Esophagus mucosa (tissue), 1 donor: ENCODE data around the gene CFAP97. TPM values are rescaled to one million over a fixed set of nuclear protein-coding genes. Genes with fewer than 3 reads are reported as not detected.
"Not testable (repeated sequence)": the region's sequence is repeated elsewhere in the genome, so short reads cannot be mapped to it uniquely, and the experiment has no call there.

Experiments
- ATAC-seq: fragments of 200-7000 bp; cut with Tn5 transposase; one replicate; pipeline ENCODE4 v1.9.1; 2020
- total RNA-seq: library from RNA; stranded (reverse); gene quantifications from one replicate; pipeline ENCODE4 v1.2.4, GENCODE V29; 2023
- donor health status: DM: yes; HTN: yes; CAD: no.

CFAP97 gene
- total RNA-seq, 1 donor from 2014 or later: 23.7 TPM

DNA sequence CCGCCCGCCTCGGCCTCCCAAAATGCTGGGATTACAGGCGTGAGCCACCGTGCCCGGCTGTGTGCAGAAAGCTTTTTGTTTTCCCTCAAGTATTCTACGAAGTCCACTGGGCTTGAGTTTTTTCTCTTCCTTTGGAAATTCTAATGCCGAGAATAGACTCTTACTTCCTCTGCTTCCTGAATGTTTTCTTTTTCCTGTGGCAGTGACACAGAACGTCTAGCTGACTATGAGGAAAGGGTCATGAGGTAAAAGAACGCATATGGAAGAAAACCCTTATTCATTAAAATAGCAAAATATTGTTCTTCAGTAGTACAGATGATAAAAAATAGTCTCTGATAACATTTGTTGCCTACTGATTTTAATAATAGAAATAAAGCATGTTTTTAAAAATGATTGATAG is 65.6 kb downstream of the CFAP97 start:
- ATAC-seq: no peak

- ATAC-seq: no peak
Observed at GRCh38 chr4:185137233-185137925, 66.4 kb downstream of the CFAP97 start.

DNA sequence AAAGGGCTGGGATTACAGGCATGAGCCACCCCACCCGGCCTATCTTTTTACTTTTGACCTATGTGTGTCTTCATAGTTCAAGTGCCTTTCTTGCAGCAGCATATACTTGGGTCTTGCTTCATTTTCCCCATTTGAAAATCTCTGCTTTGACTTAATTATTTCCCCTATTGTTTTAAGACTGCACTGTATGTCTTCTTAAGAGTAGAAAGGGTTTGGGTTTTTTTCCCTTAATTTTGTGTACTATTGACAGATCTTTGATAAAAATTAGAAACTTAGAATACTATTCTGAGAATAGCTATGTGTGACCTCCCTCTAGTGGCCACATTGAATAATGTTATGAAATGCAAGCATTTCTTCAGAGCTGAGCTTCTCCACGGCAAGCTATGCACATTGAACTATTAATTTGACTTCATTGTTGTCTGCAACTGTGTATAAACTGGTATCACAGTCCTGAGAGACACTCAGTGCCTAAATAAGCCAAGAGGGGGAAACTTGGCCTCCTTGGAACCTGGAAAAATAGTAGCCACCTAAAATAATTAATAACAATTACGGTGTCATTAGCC is 69.4 kb downstream of the CFAP97 start:
- ATAC-seq: peak; percentile 60

DNA sequence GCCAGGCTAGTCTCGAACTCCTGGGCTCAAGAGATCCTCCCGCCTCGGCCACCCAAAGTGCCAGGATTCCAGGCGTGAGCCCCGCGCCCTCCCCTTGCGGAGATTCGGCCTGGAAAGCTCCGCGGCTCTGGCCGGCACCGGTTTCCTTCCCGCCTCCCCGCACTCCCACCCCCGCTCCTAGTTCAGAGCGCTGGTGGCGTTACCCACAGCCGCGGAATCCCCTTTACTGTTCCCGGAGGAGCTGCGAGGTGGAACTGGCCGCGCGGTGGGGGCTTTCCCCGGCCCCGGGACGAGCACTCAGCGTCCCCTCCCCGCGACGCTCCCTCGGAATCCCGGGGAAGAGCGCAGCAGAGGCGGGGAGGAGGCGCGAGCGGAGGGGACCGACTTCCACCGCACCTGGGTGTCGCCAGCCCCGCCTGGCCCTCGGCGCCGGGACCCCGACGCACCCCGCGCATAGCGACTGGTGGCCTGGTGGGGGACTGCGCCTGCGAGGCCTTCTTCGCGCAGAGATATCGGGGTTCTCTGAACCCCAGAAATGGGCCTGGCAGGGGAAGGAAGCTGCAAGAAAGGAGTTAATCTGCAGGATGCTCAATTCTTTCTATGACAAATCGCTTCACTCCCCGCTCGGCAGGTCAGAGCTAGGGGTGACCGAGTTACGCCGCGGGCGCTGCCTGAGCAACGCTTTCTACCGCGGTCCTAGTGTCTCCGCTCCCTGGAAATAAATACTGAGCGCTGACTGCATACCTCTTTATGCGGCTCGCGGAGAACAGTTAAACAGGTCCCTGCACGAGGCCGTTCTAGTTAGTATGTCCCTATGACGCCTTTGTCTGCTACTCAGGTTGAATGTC is 75.3 kb downstream of the CFAP97 start:
- peak; percentile 61 for ATAC-seq

DNA sequence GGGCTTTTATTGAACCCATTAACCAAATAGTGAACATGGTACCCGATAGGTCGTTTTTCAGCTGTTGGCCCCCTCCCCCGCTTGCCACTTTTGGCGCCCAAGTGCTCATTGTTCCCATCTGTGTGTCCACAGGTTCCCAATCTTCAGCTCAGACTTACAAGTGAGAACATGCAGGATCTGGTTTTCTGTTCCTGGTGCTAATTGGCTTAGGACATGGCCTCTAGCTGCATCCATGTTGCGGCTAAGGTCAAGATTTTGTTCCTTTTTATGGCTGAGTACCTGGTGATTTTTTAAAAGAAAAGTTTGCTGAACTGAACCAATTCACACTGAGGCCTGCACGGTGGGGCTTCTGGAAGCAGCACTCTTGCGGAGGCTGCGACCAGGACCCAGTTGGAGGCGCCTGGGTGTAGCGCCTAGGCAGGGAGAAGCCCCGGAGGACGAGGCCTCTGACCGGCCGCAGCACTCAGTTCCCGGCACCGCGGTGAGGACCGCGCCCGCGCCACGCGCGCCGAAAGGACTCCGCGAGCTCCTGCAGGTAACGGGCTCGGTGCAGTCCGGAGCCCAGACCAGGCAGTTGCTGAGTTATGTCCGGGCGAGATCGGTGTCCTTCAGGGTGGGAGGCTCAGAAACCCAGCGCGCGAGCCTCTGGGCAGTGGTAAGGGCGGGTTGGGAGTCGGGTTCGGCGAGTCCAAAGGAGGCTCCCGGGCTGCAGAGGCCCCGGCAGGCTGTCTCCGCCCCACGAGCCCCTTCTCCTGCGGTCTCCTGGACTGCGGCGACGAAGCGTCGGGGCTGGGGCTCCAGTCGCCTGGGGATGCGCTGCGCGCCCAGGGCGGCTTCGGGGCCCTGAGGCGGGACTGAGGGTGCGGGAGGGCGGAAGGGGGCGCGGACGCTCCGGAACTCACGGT is 76.5 kb downstream of the CFAP97 start:
- ATAC-seq: peak; percentile 54

GRCh38 chr4:185124006-185124405 is 79.8 kb downstream of the CFAP97 start:
- ATAC-seq: no peak

DNA sequence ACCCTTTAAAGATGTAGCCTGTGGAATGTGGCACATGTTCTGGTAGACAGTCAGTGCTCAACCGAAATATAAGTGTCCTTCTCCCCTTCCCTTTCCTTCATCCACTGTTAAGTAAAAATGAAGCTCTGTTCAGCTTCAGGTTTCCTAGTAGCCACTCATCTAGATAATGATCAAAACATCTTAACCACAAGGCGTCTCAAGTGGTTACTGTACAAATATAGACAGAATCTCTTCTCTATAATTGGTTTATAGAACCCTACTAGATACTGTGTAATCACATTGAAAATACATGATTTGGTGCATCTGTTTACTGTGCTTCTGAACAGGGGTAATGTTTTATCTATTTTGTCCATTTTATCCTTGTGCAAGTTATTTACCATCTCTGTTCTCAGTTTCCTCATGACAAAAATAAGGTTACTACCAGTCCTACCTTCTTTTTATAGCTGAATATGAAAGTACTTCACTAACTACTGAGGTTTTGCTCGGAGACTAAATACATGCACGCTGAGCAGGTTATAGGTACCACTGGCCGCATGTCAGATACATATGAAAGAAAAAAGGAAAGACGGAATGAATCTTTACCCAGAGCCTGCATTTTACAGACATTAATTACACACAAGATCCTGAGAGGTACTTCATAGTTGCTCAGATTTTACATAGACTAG is 81.0 kb downstream of the CFAP97 start:
- no peak for ATAC-seq

DNA sequence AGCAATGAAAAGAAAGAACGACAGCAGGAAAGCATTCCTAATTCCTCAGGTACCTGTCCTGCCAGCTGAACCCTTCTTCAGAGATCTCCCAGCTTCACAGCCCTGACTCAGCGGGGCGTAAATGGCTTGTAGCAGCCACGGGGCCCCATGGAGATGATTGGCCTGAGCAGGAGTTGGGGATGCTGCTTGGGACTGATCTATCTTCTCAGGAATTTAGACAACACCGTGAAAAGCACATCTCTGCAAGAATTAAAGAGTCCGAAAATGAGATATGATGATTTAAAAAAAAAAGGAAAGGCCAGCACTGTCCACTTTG is 83.2 kb downstream of the CFAP97 start:
- ATAC-seq: no peak

DNA sequence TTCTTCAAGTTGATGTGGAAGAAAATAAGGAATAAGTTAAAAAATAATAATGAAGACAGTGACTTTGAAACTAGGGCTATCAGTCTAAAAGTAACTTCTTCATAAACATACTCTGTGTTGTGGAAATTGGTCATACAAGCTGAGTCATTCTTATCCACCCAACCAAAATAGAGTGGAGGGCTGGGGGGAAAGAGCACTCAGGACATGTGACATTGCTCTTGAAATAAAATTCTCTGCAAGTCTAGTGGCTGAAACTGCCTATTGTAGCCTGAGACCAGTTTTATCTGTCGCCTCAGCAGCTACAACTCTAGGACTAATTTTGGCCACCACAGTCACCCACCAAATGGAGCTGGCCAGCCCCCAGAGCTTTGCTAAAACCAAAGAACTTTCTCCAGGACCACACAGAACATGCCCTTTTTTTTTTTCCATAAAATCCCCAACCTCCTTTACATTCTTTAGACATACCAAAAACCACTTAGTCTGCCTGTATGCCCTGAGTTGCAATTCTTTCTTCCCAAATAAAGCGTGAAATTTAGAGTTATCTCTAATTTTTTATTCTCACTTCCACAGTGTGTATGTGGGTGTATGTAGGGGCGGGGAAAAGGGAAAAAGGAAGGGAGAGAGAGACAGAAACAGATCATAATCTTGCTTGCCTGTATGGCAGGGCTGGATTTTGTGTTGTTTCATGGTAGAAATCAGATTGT is 83.7 kb downstream of the CFAP97 start:
- ATAC-seq: no peak

- not testable (repeated sequence) for ATAC-seq
Observed at GRCh38 chr4:185119467-185119866, 84.3 kb downstream of the CFAP97 start.

- no peak for ATAC-seq
Observed at GRCh38 chr4:185118876-185119275, 84.9 kb downstream of the CFAP97 start.

- no peak for ATAC-seq
Observed at GRCh38 chr4:185117300-185117934, 86.4 kb downstream of the CFAP97 start.

DNA sequence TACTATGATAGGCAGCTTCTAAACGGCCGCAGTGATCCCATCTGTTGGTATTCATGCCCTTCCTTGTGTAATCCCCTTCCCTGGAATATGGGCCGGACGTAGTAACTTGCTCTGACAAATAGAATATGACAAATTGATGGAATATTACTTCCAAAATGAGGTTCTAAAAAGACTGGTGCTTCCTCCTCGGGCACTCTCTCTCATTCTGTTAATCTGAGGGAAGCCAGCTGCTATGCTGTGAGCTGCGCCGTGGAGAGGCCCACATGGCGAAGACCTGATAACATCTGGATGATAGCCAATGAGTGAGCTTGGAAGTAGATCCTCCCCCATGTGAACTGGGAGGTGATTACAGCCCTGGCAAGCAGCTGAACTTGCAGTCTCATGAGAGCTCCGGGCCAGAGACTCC is 88.0 kb downstream of the CFAP97 start:
- no peak for ATAC-seq

DNA sequence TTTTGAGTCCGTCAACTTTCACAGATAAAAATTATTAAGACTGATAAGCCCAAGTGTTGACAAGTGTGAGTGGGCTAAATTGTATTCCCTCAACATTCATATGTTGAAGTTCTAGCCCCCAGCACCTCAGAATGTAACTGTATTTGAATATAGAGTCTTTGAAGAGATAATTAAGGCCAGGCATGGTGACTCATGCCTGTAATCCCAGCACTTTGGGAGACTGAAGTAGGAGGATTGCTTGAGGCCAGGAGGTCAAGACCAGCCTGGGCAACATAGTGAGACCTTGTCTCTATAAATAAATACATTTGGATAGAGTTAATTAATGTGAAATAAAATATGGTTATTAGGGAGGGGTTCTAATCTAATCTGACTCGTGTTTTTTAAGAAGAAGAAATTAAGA is 90.5 kb downstream of the CFAP97 start:
- ATAC-seq: no peak

DNA sequence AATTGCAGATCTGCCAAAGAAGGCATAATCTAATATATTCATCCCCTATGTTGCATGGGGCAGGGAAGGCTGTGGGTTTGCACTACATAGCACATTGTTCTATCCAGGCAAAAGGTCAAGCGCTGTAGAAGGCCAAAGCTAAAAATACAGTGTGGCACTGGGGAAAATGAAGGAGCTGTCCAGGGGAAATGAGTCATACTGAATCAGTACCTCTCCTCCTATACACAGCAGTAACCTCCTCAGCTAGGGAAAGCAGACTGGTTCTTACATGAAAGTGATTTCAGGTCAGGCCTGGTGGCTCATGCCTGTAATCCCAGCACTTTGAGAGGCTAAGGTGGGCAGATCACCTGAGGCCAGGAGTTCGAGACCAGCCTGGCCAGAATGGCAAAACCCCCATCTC is 91.7 kb downstream of the CFAP97 start:
- ATAC-seq: peak; percentile 96

GRCh38 chr4:185110375-185110823 is 93.4 kb downstream of the CFAP97 start:
- ATAC-seq: no peak

GRCh38 chr4:185109736-185110135 is 94.1 kb downstream of the CFAP97 start:
- ATAC-seq: no peak
